Measurements from ENCODE around the gene SPATA31E1. TPM values are rescaled to one million over a fixed set of nuclear protein-coding genes. Genes with fewer than 3 reads are reported as not detected.

The SPATA31E1 gene
- total RNA-seq, 1 experiment from 2014 or later = 0.04 TPM

- TF ChIP-seq IRF1 (CRISPR knock-in tag; IDR thresholded peaks at IDR 0.05) = no peak
- TF ChIP-seq ZNF532 (CRISPR knock-in tag; IDR thresholded peaks at IDR 0.05; ENCODE audit: borderline replicate concordance) = no peak
- no peak for TF ChIP-seq CREB1 (CRISPR knock-in tag; IDR thresholded peaks at IDR 0.05)
- no peak for TF ChIP-seq ZBTB21 (CRISPR knock-in tag; IDR thresholded peaks at IDR 0.05; ENCODE audit: borderline replicate concordance)
- TF ChIP-seq NR1H2 (CRISPR knock-in tag; IDR thresholded peaks at IDR 0.05) = no peak
- TF ChIP-seq ETV6 (CRISPR knock-in tag; IDR thresholded peaks at IDR 0.05) = no peak
- TF ChIP-seq ATF6 (CRISPR knock-in tag; IDR thresholded peaks at IDR 0.05) = no peak
- POLR2A ChIA-PET = no interaction called here
- no peak for ATAC-seq
- Mint-ChIP-seq H3K4me3 (no peak overlapping the region), H3K9me3 (no peaks in the 10 kb centered on the region), H3K36me3 (no peaks in the 10 kb centered on the region), H3K27me3 (ENCODE audit: low read depth) (no peaks in the 10 kb centered on the region; the same call in 1 of the 2 replicates), H3K27ac (no peak overlapping the region), H3K4me1 (peaks cover 14% of the 10 kb centered on the region)
- CTCF ChIA-PET = interaction anchor here (1.2 kb wide), 1 partner anchor 10 kb away, joined by 3 read pairs; no protein-coding TSS in a partner anchor
- DNase-seq (ENCODE audit: low spot score) = no peak
Measured at GRCh38 chr9:87885484-87886189, 3.0 kb downstream of the SPATA31E1 start.

GRCh38 chr9:87886210-87886932 lies 3.7 kb downstream of the SPATA31E1 start:
- H3K36me3 Mint-ChIP-seq = no peaks in the 10 kb centered on the region
- H3K9me3 Mint-ChIP-seq = no peaks in the 10 kb centered on the region
- no peak overlapping the region for H3K27ac Mint-ChIP-seq
- peaks cover 14% of the 10 kb centered on the region for H3K4me1 Mint-ChIP-seq
- ATAC-seq (no peak), DNase-seq (ENCODE audit: low spot score) (no peak)
- ChIA-PET CTCF (interaction anchor here (1.2 kb wide), 1 partner anchor 9 kb away, joined by 3 read pairs; no protein-coding TSS in a partner anchor), POLR2A (no interaction called here)
- no peaks in the 10 kb centered on the region; the same call in 1 of the 2 replicates for H3K27me3 Mint-ChIP-seq (ENCODE audit: low read depth)
- no peak overlapping the region for H3K4me3 Mint-ChIP-seq
- TF ChIP-seq RORB (CRISPR knock-in tag; IDR thresholded peaks at IDR 0.05) (no peak), ATF3 (CRISPR knock-in tag; conservative IDR thresholded peaks at IDR 0.05) (no peak), CDX4 (CRISPR knock-in tag; IDR thresholded peaks at IDR 0.05; ENCODE audit: borderline replicate concordance) (no peak), CTCF (IDR thresholded peaks at IDR 0.05) (no peak), ZMAT4 (CRISPR knock-in tag; IDR thresholded peaks at IDR 0.05) (no peak), KAT7 (CRISPR knock-in tag; IDR thresholded peaks at IDR 0.05; ENCODE audit: borderline replicate concordance) (no peak), AR (CRISPR knock-in tag; IDR thresholded peaks at IDR 0.05) (no peak), TEAD4 (CRISPR knock-in tag; IDR thresholded peaks at IDR 0.05) (no peak), ZNF232 (CRISPR knock-in tag; IDR thresholded peaks at IDR 0.05) (no peak), FOXJ3 (CRISPR knock-in tag; IDR thresholded peaks at IDR 0.05; ENCODE audit: borderline replicate concordance) (no peak), ZSCAN18 (CRISPR knock-in tag; IDR thresholded peaks at IDR 0.05) (no peak)

Data from WTC11 (cell line).